Activated T-cell treated with anti-CD3 and anti-CD28 coated beads for 4 hours (primary cell): Measurements from ENCODE around the gene CLEC9A.

Experiments used
- DNase-seq: peaks from one replicate; pipeline ENCODE4 v3.0.0-alpha.2; 2020

The CLEC9A gene

GRCh38 chr12:10067942-10068341 is 37.5 kb downstream of the CLEC9A start:
- no peak for DNase-seq

GRCh38 chr12:10068644-10069043 is 38.2 kb downstream of the CLEC9A start:
- no peak for DNase-seq

DNA sequence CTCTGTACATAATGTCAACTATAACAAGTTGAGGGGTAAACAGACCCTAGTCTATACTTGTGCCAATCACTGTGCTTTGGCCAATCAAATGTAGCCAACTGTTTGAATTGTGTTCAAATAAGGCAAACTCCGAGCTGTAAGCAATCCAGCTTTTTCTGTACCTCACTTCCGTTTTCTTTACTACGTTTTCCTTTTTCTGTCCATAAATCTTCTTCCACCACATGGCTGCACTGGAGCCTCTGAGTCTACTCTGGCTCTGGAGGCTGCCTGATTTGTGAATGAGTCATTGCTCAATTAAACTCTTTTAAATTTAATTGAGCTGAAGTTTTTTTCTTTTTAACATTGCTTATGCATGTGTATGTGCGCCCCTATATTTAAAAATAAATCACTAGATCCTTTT is 38.6 kb downstream of the CLEC9A start:
- no peak for DNase-seq

GRCh38 chr12:10069976-10070375 is 39.5 kb downstream of the CLEC9A start:
- DNase-seq = no peak

DNA sequence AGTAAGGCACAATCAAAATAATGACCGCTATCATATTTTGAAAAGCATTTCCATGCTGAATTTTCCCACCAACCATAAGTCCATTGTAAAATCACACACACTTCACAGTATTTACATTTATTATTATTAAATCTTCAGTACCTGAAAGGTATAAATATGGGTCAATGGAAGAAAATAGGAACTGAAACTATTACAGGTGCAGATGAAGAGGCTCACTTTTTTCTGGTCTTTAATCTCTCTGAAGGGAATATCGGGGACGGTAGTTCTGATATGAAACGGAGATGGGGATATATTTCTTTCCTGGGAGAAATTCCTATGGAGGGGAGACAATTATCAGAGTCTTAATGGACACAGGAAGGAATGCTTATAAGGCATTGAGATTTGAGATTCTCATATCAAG is 39.9 kb downstream of the CLEC9A start:
- DNase-seq = no peak

GRCh38 chr12:10072131-10072530 is 41.6 kb downstream of the CLEC9A start:
- DNase-seq = no peak

GRCh38 chr12:10073261-10073660 is 42.8 kb downstream of the CLEC9A start:
- no peak for DNase-seq

- DNase-seq = no peak
Observed at GRCh38 chr12:10075451-10075850, 45.0 kb downstream of the CLEC9A start.

DNA sequence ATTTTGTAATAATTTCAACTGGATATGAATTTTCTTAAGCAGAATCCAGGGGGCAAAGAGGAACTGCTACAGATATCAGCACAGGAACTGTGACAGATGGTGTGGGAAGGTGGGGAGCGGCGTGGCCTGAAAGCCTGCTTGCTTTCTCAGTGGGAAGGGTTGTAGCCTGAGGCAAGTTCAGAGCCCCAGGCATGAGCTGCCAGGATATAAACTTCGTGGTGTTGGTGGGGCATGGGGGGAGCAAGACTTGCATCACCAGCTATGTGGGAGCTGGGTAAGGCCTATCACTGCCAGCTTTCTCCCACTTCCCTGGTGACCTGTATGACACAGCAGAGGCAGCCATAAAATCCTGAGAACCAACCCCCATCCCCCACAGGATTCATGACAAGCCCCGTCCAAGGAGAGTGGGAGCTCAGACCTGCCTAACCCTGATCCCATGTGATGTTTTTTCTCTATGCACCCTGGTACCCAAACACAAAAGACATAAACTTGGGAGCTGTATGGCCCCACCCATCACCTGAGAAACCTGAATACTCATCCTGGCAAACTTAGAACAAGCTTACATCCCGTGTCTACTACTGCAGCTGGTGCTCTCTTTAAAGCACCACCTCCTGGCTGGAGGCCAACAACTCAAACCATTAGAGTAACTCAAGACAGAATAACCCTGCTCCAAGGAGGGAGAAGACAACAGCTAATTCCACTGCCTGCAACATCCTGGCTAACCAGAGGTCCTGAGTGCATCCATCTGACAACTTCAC is 51.8 kb downstream of the CLEC9A start:
- no peak for DNase-seq

GRCh38 chr12:10084733-10085132 is 54.3 kb downstream of the CLEC9A start:
- DNase-seq = no peak

DNA sequence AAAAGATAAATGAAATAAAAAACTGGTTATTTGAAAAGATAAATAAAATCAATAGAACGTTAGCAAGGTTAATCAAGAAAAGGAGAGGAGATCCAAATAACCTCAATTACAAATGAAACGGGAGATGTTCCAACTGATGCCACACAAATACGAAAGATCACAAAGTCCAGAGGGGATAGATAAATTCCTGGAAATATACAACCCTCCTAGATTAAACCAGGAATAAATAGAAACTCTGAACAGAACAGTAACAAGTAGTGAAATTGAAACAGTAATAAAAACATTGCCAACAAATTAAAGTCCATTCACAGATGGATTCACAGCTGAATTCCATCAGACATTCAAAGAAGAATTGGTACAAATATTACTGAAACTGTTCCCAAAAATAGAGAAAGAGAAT is 55.9 kb downstream of the CLEC9A start:
- DNase-seq = no peak

GRCh38 chr12:10088031-10088430 is 57.5 kb downstream of the CLEC9A start:
- no peak for DNase-seq

GRCh38 chr12:10088955-10089900 is 58.7 kb downstream of the CLEC9A start:
- no peak for DNase-seq

DNA sequence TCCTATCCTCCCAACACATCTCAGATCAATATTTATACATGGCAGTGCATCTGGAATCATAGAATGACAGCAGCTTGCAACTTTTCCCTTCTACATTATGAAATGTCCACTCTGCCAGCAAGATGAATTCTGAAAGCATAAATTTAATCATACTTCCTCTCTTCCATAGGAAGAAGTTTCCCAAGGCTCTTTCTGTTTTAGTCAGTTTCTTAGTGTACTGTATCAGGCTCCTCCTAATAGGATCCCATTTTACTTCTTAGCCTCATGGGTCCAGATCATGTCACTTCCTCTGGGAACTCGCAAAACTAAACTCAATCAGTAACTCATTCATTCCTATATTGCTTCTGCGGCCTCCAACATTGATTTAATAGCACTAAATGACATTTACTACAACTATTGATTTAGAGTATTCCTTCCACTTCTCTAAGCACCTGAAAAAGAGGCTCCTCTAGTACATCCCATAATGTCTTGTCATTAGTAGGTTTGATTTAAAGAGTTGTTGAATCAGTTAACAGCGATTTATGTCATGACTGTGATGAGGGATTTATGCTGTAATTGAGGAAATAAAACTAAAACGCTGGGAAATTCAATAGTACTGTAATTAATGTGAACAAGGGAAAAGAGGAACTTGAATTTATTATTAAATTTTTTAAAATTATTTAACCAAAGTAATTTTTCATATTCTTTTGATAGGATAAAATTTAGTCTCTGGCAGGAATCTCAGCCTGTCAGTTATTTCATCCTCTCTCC is 64.3 kb downstream of the CLEC9A start:
- no peak for DNase-seq

DNA sequence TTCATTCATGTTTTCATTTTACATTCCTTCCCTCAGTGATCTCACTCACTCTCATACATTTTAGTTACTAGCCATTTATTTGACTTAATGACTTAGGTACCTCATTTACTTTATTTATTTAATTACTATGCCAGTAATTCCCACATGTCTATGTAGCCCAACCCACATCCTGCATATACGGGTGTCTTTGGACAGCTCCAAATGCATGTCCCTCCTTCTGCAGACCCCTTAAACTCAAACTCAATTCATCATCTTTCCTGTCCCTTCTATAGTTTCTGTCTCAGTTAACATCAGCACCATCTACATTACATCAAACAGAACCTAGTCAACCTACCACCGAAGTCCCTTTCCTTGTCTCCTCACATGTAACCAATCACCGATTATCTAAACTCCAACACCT is 65.5 kb downstream of the CLEC9A start:
- DNase-seq = no peak

DNA sequence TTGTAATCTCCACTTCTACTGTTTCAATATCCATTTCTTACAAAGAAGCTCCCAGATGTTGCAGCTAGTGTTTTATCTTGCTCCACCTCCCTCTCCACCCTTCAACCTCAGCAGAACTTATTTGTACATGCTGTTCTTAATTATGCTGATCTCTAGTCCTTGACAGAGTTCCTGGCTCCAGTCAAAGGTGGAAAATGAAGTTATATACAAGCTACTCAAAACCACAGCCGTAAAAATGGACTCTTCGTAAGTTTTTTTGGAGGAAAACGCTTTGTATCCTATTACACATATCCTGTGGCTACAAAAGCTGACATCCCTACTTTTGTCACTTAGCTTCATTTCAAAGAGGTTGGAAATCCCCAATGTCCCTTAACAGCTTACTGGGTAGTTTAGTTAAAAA is 67.0 kb downstream of the CLEC9A start:
- no peak for DNase-seq

DNA sequence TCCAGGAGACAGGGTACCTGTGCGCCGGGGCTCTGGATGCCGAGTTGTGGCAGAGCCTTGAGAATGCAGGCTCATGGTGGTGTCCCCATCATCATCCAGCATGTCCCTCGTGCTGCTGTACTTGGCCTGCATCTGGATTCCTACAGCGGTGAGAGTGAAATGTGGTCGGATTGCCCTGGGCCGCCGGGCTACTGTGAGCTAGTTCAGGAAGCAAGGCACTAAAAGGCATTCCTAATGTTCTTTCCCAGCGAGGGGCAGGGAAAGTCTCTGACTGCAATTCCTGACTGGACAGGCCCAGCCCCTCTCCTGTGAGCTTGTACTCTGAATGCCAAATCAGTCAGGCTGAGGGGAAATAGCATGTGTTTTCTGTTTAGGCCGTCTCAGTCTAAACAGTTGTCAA is 68.3 kb downstream of the CLEC9A start, which contains the start of gene CLEC1A:
TSS of gene CLEC1A (minus strand) at position 195 of the 400 bp plus-strand sequence. CDS start at position 132, 63 bp downstream.
- DNase-seq = no peak

GRCh38 chr12:10101042-10101579 is 70.6 kb downstream of the CLEC9A start:
- no peak for DNase-seq

GRCh38 chr12:10101648-10102220 is 71.3 kb downstream of the CLEC9A start:
- no peak for DNase-seq

GRCh38 chr12:10102322-10102721 is 71.8 kb downstream of the CLEC9A start:
- DNase-seq = no peak

DNA sequence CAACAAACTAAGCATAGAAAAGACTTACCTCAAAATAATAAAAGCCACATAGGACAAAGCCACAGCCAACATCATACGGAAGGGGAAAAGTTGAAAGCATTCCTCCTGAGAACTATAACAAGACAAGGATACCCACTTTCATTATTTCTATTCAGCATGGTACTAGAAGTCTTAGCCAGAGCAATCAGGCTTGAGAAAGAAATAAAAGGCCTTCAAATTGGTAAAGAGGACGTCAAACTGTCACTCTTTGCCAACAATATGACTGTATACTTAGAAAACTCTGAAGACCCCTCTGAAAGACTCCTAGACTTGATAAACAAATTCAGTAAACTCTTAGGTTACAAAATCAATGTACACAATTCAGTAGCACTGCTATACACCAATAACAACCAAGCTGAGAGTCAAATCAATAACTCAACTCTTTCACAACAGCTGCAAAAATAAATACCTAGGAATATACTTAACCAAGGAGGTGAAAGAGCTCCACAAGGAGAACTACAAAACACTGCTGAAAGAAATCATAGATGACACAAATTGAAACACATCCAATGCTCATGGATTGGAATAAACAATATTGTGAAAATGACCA is 79.9 kb downstream of the CLEC9A start:
- no peak for DNase-seq

DNA sequence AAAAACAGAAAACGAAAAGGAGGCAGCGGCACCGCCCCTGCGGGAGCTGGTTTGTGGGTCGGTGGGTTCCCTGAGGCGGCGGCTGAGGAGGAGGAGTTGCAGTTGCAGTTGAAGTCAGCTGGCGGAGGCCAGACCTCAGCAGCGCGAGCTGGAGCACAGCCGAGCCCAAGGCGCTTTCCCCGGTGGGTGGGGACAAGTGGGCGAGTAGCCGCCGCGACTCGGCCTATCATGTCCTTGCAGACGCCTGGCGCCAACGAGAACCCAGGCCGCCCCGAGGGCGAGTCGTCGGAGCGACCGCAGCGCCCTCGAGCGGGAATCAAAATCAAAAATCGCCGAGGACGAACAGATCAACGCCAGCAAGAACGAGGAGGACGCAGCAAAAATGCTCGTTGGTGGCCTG is 81.0 kb downstream of the CLEC9A start:
- DNase-seq = no peak
